ENCODE results near the gene EFNA4. TPM values are rescaled to one million over a fixed set of nuclear protein-coding genes. Genes with fewer than 3 reads are reported as not detected.

Gene EFNA4
- total and polyA plus RNA-seq, 9 of the 15 experiments (the other 6 are each of a cell fraction or from before 2014, with no cell fraction given), result 0.68 to 7.4 (median 6.1) TPM

GRCh38 chr1:155080312-155081228 is 17.0 kb downstream of the EFNA4 start (continued):
- TF ChIP-seq ZBTB5 (IDR thresholded peaks at IDR 0.05), result no peak
- peak in 1 of 2 experiments; percentile 56; a peak in 2 of 4 replicates for TF ChIP-seq MNT (conservative IDR thresholded peaks at IDR 0.05)
- TF ChIP-seq SRSF7 (optimal IDR thresholded peaks at IDR 0.05; ENCODE audit: low read depth, low read length), result no peak
- TF ChIP-seq ZNF76 (CRISPR knock-in tag; IDR thresholded peaks at IDR 0.05; ENCODE audit: borderline replicate concordance), result no peak
- TF ChIP-seq RNF2 (IDR thresholded peaks at IDR 0.05), result no peak
- no peak for TF ChIP-seq NUFIP1 (IDR thresholded peaks at IDR 0.05; ENCODE audit: partially characterized antibody)
- TF ChIP-seq SFPQ (IDR thresholded peaks at IDR 0.05; ENCODE audit: low read depth, low read length), result no peak
- no peak for TF ChIP-seq TRIM25 (IDR thresholded peaks at IDR 0.05; ENCODE audit: borderline replicate concordance)
- peak in 1 of 2 experiments; percentile 40; a peak in 2 of 4 replicates for TF ChIP-seq HDAC1 (IDR thresholded peaks at IDR 0.05)
- peak; percentile 60; the same call in 1 of the 2 replicates for TF ChIP-seq ZEB2 (IDR thresholded peaks at IDR 0.05)
- no peak for TF ChIP-seq ZNF395 (CRISPR knock-in tag; IDR thresholded peaks at IDR 0.05)
- 0 out of 2 replicates have a peak, but pooled peaks have one; percentile 78 for TF ChIP-seq KAT7 (CRISPR knock-in tag; IDR thresholded peaks at IDR 0.05; ENCODE audit: borderline replicate concordance)
- TF ChIP-seq PHF21A (IDR thresholded peaks at IDR 0.05; ENCODE audit: borderline replicate concordance, low read depth), result no peak
- TF ChIP-seq ZBTB26 (CRISPR knock-in tag; IDR thresholded peaks at IDR 0.05), result no peak
- no peak for TF ChIP-seq GTF2E2 (tag; IDR thresholded peaks at IDR 0.05)
- TF ChIP-seq MED1 (CRISPR knock-in tag; IDR thresholded peaks at IDR 0.05; ENCODE audit: borderline replicate concordance), result no peak

Measured in K562 (cell line).